22Rv1 (cell line): ENCODE results near the gene SNX25.

Experiments used
- ZFX ChIP-seq: fragments of 450-650 bp; IDR thresholded peaks from 2 replicates; pipeline ENCODE4 v1.6.1; 2017; ENCODE audit warnings: antibody characterized with exemption, borderline replicate concordance
- TF ChIP-seq, protein P1 (sequence below): fragments of 450-650 bp; IDR thresholded peaks from 2 replicates; pipeline ENCODE4 v1.5.1; 2017; ENCODE audit warnings: mild to moderate bottlenecking

DNA sequence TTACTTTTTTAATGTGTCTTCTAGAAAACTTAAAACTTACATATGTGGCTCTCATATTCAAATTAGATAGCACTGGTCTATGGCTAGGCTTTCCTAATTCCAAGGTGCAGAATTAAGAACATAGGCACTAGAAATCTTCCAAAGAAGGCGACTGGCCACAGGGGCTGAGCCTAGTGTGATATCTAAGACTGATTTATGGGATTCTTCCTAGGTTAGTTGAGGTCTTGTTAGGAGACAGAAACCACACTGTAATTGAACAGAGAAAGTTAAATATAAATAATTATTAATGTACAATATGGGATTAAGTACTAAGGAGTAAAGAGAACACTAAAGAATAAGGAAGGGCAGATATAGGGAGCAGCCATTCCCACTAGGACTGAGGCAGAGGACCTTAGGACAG, 48.3 kb downstream of the SNX25 start:
- TF ChIP-seq, protein P1, sequence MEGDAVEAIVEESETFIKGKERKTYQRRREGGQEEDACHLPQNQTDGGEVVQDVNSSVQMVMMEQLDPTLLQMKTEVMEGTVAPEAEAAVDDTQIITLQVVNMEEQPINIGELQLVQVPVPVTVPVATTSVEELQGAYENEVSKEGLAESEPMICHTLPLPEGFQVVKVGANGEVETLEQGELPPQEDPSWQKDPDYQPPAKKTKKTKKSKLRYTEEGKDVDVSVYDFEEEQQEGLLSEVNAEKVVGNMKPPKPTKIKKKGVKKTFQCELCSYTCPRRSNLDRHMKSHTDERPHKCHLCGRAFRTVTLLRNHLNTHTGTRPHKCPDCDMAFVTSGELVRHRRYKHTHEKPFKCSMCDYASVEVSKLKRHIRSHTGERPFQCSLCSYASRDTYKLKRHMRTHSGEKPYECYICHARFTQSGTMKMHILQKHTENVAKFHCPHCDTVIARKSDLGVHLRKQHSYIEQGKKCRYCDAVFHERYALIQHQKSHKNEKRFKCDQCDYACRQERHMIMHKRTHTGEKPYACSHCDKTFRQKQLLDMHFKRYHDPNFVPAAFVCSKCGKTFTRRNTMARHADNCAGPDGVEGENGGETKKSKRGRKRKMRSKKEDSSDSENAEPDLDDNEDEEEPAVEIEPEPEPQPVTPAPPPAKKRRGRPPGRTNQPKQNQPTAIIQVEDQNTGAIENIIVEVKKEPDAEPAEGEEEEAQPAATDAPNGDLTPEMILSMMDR, result no peak
- TF ChIP-seq ZFX, result no peak
